Measurements from ENCODE around the gene ATP6AP2.
"Not testable (repeated sequence)": the region's sequence is repeated elsewhere in the genome, so short reads cannot be mapped to it uniquely, and the experiment has no call there.

DNA sequence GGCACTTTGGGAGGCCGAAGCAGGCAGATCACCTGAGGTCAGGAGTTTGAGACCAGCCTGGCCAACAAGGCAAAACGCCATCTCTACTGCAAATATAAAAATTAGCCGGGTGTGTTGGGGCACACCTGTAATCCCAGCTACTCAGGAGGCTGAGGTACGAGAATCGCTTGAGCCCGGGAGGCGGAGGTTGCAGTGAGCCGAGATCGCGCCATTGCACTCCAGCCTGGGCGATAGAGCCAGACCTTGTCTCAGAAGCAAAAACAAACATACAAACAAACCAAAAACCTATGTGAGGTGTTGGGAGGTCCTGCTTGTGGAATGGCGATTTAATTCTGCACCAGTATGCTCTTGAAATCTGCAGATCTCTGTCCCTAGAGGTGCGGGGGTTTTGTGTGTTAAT, 1.4 kb downstream of the ATP6AP2 start:
- not testable (repeated sequence) for TF ChIP-seq CTCF, POLR2A (IDR thresholded peaks at IDR 0.05)

Data from esophagus squamous epithelium (tissue), 4 donors.